Type B pancreatic cell (in vitro differentiated cells): ENCODE results near the gene GTF3C1. TPM values are rescaled to one million over a fixed set of nuclear protein-coding genes. Genes with fewer than 3 reads are reported as not detected.
A peak's percentile ranks its signal among the peaks of the same experiment; 100 is the strongest.

Source experiments
- DNase-seq: peaks from one replicate; pipeline ENCODE4 v3.0.0; 2021; ENCODE audit warnings: mixed read lengths; ENCODE audit not compliant: unreplicated experiment; ENCODE audit errors: extremely low spot score
- H3K27ac Mint-ChIP-seq: 2 replicates; pipeline ENCODE4 v1.8.0; 2021; ENCODE audit warnings: mild to moderate bottlenecking, mixed read lengths
- H3K27me3 Mint-ChIP-seq: 2 replicates; pipeline ENCODE4 v1.8.0; 2021; ENCODE audit warnings: mixed read lengths
- H3K36me3 Mint-ChIP-seq: 2 replicates; pipeline ENCODE4 v1.8.0; 2021; ENCODE audit warnings: mixed read lengths
- H3K4me1 Mint-ChIP-seq: one replicate; pipeline ENCODE4 v1.8.0; 2021; ENCODE audit warnings: mixed read lengths; ENCODE audit not compliant: unreplicated experiment
- H3K4me3 Mint-ChIP-seq: 2 replicates; pipeline ENCODE4 v1.8.0; 2021; ENCODE audit warnings: mild to moderate bottlenecking, mixed read lengths
- H3K9me3 Mint-ChIP-seq: 2 replicates; pipeline ENCODE4 v1.8.0; 2021; ENCODE audit warnings: mixed read lengths
- CTCF ChIP-seq: fragments of 200-600 bp; sonication (generic); conservative IDR thresholded peaks from 2 replicates; pipeline ENCODE4 v1.5.0; 2021; ENCODE audit warnings: antibody characterized with exemption, mild to moderate bottlenecking
- total RNA-seq: library from RNA; stranded (reverse); gene quantifications from 2 replicates; pipeline ENCODE4 v1.2.1, GENCODE V29; 2021; ENCODE audit warnings: low replicate concordance

Gene GTF3C1
- total RNA-seq, 1 donor from 2014 or later: 94.5 TPM

GRCh38 chr16:27518226-27518625 lies 31.5 kb downstream of the GTF3C1 start:
- Mint-ChIP-seq H3K4me3 (no peak overlapping the region), H3K36me3 (peaks cover 49% of the 10 kb centered on the region), H3K27ac (no peak overlapping the region), H3K27me3 (no peaks in the 10 kb centered on the region), H3K9me3 (no peaks in the 10 kb centered on the region), H3K4me1 (no peaks in the 10 kb centered on the region)
- no peak for TF ChIP-seq CTCF
- DNase-seq: no peak

DNA sequence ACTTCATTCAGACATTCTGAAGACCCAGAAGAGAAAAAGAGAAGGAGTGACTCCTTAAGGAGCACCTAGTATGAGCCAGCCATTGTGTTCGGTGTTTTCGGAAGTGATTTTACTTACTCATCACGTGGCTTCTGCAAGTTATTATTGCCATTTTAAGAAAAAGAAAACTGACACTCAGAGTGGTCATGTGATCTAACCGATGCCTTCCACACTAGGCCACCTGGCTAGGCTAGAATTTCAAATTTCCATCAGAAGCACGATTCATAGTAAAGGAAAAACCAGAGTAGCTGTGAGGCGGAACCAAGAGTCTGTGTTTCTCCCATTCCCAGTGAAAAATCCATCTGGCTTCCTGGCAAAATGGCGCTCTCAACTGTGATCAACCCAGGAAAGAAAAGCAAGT lies 32.0 kb downstream of the GTF3C1 start:
- H3K36me3 Mint-ChIP-seq: peaks cover 50% of the 10 kb centered on the region
- H3K9me3 Mint-ChIP-seq: no peaks in the 10 kb centered on the region
- H3K4me3 Mint-ChIP-seq: no peak overlapping the region
- DNase-seq: no peak
- no peaks in the 10 kb centered on the region for H3K4me1 Mint-ChIP-seq
- H3K27ac Mint-ChIP-seq: no peak overlapping the region
- TF ChIP-seq CTCF: no peak
- no peaks in the 10 kb centered on the region for H3K27me3 Mint-ChIP-seq

GRCh38 chr16:27516365-27516764 lies 33.3 kb downstream of the GTF3C1 start:
- H3K27ac Mint-ChIP-seq: no peak overlapping the region
- H3K4me3 Mint-ChIP-seq: no peak overlapping the region
- peaks cover 55% of the 10 kb centered on the region for H3K36me3 Mint-ChIP-seq
- no peaks in the 10 kb centered on the region for H3K9me3 Mint-ChIP-seq
- no peak for TF ChIP-seq CTCF
- no peak for DNase-seq
- H3K4me1 Mint-ChIP-seq: peaks cover 6% of the 10 kb centered on the region
- no peaks in the 10 kb centered on the region for H3K27me3 Mint-ChIP-seq

DNA sequence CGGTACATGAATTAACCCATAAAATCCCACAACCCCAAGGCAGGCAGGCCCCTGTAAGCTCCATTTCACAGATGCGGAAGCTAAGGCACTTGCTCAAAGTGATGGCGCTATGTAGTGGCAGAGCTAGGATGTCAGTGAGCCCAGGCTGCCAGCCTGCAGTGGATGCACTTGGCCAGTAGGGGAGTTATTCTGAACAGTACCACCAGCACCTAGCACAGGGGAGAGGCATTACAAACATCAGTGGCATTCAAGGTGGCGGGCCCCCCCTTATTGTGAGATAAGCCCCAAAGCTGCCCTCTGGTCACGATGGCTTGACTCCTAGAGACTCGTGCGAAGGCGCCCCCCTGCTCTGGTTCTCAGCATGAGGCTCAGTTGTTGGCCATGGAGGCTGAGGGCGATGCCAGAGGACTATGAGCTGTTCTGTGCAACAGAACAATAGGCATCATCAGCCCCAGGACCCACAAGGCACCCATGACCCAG lies 33.8 kb downstream of the GTF3C1 start:
- peaks cover 59% of the 10 kb centered on the region for H3K36me3 Mint-ChIP-seq
- H3K9me3 Mint-ChIP-seq: no peaks in the 10 kb centered on the region
- H3K4me3 Mint-ChIP-seq: no peak overlapping the region
- DNase-seq: no peak
- peak; percentile 73 for TF ChIP-seq CTCF
- H3K27ac Mint-ChIP-seq: no peak overlapping the region
- H3K27me3 Mint-ChIP-seq: no peaks in the 10 kb centered on the region
- H3K4me1 Mint-ChIP-seq: peaks cover 7% of the 10 kb centered on the region

DNA sequence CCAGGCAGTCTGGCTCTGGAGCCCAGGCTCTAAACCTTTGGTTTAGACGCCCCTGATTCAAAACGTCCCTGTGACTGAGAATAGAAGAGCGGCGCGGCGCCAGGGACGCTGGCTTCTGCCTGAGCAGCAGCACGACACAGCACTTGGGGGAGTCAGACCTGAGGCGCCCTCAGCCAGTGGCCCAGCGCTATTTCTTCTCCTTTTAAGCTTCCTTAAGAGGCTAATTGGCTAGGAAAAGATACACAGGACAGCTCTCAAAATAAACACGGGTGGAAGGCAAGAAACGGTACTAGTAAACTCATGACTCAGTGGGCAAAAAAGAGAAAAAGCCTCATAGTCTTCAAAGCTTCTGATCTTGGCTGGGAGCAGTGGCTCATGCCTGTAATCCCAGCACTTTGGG lies 34.9 kb downstream of the GTF3C1 start:
- H3K27ac Mint-ChIP-seq: no peak overlapping the region
- peaks cover 64% of the 10 kb centered on the region for H3K36me3 Mint-ChIP-seq
- H3K9me3 Mint-ChIP-seq: no peaks in the 10 kb centered on the region

More for the DNA sequence above, 34.9 kb downstream of the GTF3C1 start:
- Mint-ChIP-seq H3K4me3 (no peak overlapping the region), H3K27me3 (no peaks in the 10 kb centered on the region), H3K4me1 (peaks cover 7% of the 10 kb centered on the region)
- no peak for DNase-seq
- no peak for TF ChIP-seq CTCF
